ENCODE results near the gene NACC2.
"Not testable (repeated sequence)": the region's sequence is repeated elsewhere in the genome, so short reads cannot be mapped to it uniquely, and the experiment has no call there.

The NACC2 gene

DNA sequence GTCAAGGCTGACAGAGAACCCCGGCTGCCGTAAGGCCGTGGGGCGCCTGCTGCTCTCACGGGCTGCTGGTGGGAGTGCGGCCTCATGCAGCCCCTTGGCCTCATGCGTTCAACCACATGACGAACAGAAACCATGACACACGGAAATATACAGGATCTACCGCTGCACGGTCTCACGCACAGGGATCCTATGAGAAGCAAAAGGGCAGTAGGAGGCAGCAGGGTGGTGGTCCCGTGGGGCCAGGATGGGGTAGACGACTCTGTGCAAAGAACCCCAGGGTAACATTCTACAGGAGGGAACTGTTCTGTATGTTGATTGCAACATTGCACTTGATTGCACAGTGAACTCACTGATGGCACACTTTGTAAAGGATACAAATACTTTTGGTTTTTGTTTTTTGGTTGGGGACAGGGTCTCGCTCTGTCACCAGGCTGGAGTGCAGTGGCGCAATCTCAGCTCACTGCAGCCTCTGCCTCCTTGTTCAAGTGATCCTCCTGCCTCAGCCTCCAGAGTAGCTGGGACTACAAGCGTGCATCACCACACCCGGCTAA is 51.6 kb downstream of the NACC2 start:
- DNase-seq = no peak

GRCh38 chr9:136042541-136042940 is 52.5 kb downstream of the NACC2 start:
- DNase-seq = no peak

GRCh38 chr9:136040848-136041247 is 54.2 kb downstream of the NACC2 start:
- DNase-seq = not testable (repeated sequence)

- no peak for DNase-seq
Observed at GRCh38 chr9:136039488-136039887, 55.6 kb downstream of the NACC2 start.

- no peak for DNase-seq
Observed at GRCh38 chr9:136036848-136037247, 58.2 kb downstream of the NACC2 start.

- DNase-seq = no peak
Observed at GRCh38 chr9:136036050-136036449, 59.0 kb downstream of the NACC2 start.

DNA sequence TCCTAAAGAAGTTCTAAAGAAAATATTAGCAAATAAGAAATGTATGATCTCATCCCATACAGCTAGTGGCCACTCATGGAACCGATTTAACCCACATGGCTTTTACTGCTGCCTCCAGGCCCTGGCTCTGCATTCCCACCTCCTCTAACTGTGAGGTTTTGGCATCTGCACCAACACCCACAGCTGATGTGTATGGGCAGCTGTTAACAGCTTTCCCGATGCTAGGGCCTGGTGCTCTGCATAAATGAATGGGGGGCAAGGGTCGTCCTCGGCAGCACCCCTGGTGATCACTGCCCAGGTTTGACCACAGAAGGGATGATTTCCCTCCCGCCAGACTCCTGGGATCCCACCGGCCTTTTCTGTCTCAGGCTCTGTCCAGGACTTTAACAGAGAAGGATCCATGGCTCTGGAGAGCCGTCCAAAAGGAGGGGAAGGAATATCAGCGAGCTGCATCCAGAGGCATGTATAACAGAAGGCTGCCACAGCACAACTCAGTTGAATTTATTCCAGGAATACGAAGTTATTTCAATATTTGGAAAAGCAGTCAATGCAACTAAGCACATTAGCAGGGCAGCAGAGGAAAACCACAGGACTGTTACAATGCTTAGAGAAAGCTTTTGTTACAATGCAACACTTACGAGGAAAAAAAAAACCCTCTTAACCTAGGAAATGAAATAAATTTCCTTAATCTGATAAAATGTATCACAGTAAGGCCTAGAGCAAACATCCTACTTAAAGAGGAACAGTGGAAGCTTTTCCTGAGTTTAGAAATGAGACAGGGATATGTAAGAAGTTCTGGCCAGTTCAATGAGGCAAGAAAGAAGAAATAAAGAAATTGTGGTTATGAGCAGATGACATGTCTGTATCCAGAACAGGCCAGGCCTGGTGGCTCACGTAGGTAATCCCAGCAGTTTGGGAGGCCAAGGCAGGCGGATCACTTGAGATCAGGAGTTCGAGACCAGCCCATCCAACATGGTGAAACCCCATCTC is 63.1 kb downstream of the NACC2 start:
- DNase-seq = no peak

DNA sequence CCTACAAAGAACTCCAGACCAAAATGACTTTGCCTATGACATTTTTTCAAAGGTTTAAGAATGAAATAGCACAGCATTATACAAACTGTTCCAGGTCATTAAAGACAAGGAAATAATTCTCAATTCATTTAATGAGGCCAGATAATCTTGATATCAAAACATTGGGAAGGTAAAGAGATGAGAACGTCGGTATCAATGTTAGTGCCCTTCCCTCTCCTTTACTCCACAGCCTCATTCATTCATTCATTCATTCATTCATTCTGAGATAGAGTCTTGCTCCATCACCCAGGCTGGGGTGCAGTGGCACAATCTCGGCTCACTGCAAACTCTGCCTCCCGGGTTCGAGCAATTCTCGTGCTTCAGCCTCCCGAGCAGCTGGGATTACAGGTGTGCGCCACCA is 64.0 kb downstream of the NACC2 start:
- no peak for DNase-seq

GRCh38 chr9:136029556-136029955 is 65.5 kb downstream of the NACC2 start:
- no peak for DNase-seq

- DNase-seq = no peak
Observed at GRCh38 chr9:136028760-136029470, 66.2 kb downstream of the NACC2 start.

GRCh38 chr9:136026943-136027289 is 68.2 kb downstream of the NACC2 start:
- DNase-seq = not testable (repeated sequence)

GRCh38 chr9:136026266-136026942 is 68.7 kb downstream of the NACC2 start:
- no peak for DNase-seq

- no peak for DNase-seq
Observed at GRCh38 chr9:136025481-136025880, 69.6 kb downstream of the NACC2 start.

DNA sequence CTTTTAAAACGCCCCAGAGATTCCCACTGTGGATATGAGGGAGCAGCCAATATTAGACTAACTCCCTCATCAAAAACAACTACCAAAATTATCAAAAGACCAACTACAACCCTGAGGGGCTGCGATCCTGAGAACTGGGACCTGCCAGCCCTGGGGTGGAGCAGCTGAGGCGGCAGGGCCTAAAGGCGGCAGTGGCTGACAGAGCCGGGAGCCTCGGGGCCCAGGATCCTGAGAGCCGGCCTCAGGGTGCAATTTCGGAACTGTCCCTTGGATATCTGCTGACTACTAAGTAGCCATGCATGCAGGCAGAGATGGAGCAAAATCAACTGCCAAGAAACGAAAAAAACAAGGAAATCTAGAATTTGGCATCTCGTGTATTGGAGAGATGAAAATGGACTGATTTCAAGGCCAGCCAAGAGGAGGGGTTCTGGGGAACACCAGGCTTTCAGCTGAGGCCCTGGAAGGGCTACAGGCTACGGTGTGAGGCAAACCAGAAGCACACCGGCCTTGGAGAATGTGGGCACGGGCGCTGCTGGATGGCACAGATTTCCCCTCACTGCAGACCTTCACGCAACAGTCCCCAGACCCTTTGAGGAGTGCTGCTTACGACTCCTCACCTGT is 70.3 kb downstream of the NACC2 start:
- no peak for DNase-seq

DNA sequence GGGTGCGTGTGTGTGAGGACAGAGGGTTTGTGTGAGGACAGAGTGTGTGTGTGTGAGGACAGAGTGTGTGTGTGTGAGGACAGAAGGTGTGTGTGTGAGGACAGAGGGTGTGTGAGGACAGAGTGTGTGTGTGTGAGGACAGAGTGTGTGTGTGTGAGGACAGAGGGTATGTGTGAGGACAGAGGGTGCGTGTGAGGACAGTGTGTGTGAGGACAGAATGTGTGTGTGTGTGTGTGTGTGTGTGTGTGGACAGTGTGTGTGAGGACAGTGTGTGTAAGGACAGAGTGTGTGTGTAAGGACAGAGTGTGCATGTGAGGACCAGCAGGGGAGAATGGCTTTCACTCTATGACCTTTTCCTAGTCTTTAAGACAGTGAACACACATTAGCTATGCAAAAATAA is 70.8 kb downstream of the NACC2 start:
- no peak for DNase-seq

- DNase-seq = no peak
Observed at GRCh38 chr9:136023410-136024225, 71.5 kb downstream of the NACC2 start.

DNA sequence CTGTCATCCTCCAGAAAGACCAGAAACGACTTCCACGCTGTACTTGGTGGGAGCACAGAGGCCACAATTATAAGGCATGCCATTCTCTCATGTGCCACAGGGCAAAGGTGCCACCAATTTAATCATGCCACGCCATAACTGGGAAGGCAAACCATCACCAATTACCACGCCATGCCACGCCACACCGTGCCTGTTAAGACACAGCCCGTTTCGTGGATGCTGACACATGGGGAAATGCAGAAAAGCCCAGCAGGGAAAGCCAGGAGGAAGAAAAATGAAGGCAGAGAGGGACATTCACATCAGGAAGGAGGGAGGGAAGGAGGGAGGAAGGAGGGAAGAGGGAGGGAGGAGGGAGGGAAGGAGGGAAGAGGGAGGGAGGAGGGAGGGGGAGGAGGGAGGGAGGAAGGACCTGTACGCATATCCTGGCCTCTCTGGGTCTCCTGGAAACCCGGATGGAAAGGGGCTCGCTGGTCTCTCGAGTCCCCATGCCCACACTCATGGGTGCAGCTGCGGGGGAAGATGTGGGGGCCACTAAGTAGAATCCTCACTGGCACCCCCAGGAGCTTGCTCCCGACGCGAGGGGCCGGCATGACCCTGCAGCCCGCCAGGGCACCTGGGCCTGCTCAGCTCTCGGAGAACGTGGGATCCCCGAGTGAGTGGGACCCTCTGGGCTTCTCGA is 72.2 kb downstream of the NACC2 start:
- DNase-seq = no peak

GRCh38 chr9:136021872-136022681 is 73.0 kb downstream of the NACC2 start:
- DNase-seq = no peak

DNA sequence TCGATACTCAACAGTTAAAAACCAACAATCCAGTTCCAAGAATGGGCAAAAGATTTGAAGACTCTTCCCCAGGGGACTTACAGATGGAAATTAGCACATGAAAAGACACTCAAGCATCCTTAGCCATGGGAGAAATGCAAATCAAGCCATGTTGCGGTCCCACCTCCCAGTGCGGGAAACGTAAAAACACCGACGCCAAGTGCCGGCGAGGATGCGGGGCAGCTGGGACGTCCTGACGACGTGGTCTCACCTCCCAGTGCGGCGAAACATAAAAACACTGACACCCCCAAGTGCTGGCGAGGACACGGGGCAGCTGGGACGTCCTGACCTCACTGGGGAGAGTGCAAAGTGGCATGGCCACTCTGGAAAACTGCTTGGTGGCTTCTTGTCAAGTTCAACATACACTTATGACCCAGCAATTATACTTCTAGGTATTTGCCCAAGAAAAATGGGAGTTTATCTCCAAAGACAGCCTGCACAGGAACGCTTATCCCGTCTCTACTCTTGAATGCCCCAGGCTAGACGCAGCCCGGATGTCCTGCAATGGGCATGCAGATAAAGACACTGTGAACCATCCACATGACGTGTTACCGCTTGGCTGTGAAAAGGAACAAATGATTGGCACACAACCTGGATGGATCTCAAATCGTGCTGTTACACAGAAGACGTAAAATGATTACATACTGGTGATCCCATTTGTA is 73.8 kb downstream of the NACC2 start:
- no peak for DNase-seq

- DNase-seq = no peak
Observed at GRCh38 chr9:136020671-136021070, 74.4 kb downstream of the NACC2 start.
